OCI-LY3 (cell line): ENCODE results near the gene LHX4.

Experiments used
- CTCF ChIP-seq: fragments of 200-600, 300-600 bp; sonication (generic); IDR thresholded peaks from 2 replicates; pipeline ENCODE4 v1.5.1; 2014; ENCODE audit warnings: antibody characterized with exemption, low read length, low read depth
- EZH2phosphoT487 ChIP-seq: fragments of 200-600 bp; shearing (Covaris generic); IDR thresholded peaks from 2 replicates; pipeline ENCODE4 v1.6.1; 2018; ENCODE audit warnings: antibody characterized with exemption, mixed run types, low read depth

GRCh38 chr1:180288940-180289339 is 58.9 kb downstream of the LHX4 start:
- TF ChIP-seq CTCF: no peak
- TF ChIP-seq EZH2phosphoT487: no peak
